B cell (primary cell): Measurements from ENCODE around the gene PRM2. TPM values are rescaled to one million over a fixed set of nuclear protein-coding genes. Genes with fewer than 3 reads are reported as not detected.

ENCODE experiments used
- ATAC-seq: fragments of 200-7000 bp; cut with Tn5 transposase; one replicate; pipeline ENCODE4 v1.10.0; 2021; ENCODE audit warnings: low read depth, mild to moderate bottlenecking, moderate number of reproducible peaks, moderate library complexity
- CTCF ChIA-PET: fragments of 350-600 bp; sonication (Branson Sonifier 250); formaldehyde crosslinking; loops from one replicate; lab custom pipeline; 2021; ENCODE audit warnings: antibody characterized with exemption, inconsistent platforms; lab: Charles Lee
- POLR2A ChIA-PET: fragments of 350-600 bp; sonication (Branson Sonifier 250); formaldehyde crosslinking; loops from one replicate; lab custom pipeline; 2021; ENCODE audit warnings: antibody characterized with exemption; lab: Charles Lee
- DNase-seq: peaks from one replicate; pipeline ENCODE4 v3.0.0; 2013
- H2AFZ ChIP-seq: 2 replicates; pipeline ENCODE4 v1.6.1; 2012; ENCODE audit warnings: mild to moderate bottlenecking, low read depth, low read length; ENCODE audit not compliant: insufficient read depth, poor library complexity, severe bottlenecking
- H3K27ac ChIP-seq, 2 donors: 1 replicate in 1 of 2; 2 replicates in 1 of 2; pipeline ENCODE4 v1.5.1; 2012 to 2013; ENCODE audit warnings: low read length in 2 of 2, mild to moderate bottlenecking in 2 of 2, moderate library complexity in 1 of 2
- H3K27me3 ChIP-seq, 4 experiments: fragments of 200-600 bp in 1 of 4; sonication (generic) in 1 of 4; replicated peaks in 1 of 4; 1 replicate in 2 of 4; 2 replicates in 2 of 4; pipeline versions ENCODE4 v1.6.1 to v1.7.0; 2013 to 2016; ENCODE audit warnings: low read length in 3 of 4, mild to moderate bottlenecking in 2 of 4, mixed read lengths in 1 of 4, moderate library complexity in 1 of 4; ENCODE audit not compliant: insufficient read depth in 4 of 4, control insufficient read depth in 3 of 4; ENCODE audit errors: control extremely low read depth in 1 of 4
- H3K36me3 ChIP-seq, 2 experiments: replicated peaks in 1 of 2; 1 replicate in 1 of 2; 2 replicates in 1 of 2; pipeline versions ENCODE4 v1.6.1 to v1.7.1; 2013; ENCODE audit warnings: low read length in 1 of 2; ENCODE audit not compliant: insufficient read depth in 2 of 2, control insufficient read depth in 1 of 2; ENCODE audit errors: control extremely low read depth in 1 of 2, extremely low read depth in 1 of 2
- H3K4me1 ChIP-seq, 2 donors: fragments of 200-600 bp in 1 of 2; sonication (generic) in 1 of 2; 1 replicate in 1 of 2; 2 replicates in 1 of 2; pipeline versions ENCODE4 v1.5.1 to v1.6.1; 2013 to 2017; ENCODE audit warnings: low read length in 2 of 2; ENCODE audit not compliant: control insufficient read depth in 2 of 2, insufficient read depth in 2 of 2
- H3K4me2 ChIP-seq: replicated peaks from 2 replicates; pipeline ENCODE3; 2012; ENCODE audit warnings: mild to moderate bottlenecking, low read depth, low read length; ENCODE audit not compliant: poor library complexity, severe bottlenecking
- H3K4me3 ChIP-seq, 5 experiments: fragments of 200-600 bp in 1 of 5; sonication (generic) in 1 of 5; 1 replicate in 3 of 5; 2 replicates in 2 of 5; pipeline versions ENCODE4 v1.5.1 to v1.7.0; 2011 to 2016; ENCODE audit warnings: low read length in 4 of 5, mild to moderate bottlenecking in 4 of 5, low read depth in 2 of 5, control low read depth in 1 of 5, moderate library complexity in 1 of 5; ENCODE audit not compliant: insufficient read depth in 1 of 5; ENCODE audit errors: control extremely low read depth in 1 of 5, extremely low read depth in 1 of 5
- H3K79me2 ChIP-seq: fragments of 200-600 bp; sonication (generic); one replicate; pipeline ENCODE4 v1.6.0; 2016; ENCODE audit warnings: low read length; ENCODE audit not compliant: control insufficient read depth, insufficient read depth
- H3K9ac ChIP-seq: fragments of 200-600 bp; sonication (generic); 2 replicates; pipeline ENCODE4 v1.6.1; 2017; ENCODE audit warnings: mild to moderate bottlenecking, low read length, moderate library complexity
- H3K9me3 ChIP-seq, 3 donors: one replicate each; pipeline versions ENCODE4 v1.6.1 to v1.7.1; 2013; ENCODE audit warnings: low read length in 2 of 3; ENCODE audit not compliant: control insufficient read depth in 2 of 3, insufficient read depth in 1 of 3; ENCODE audit errors: control extremely low read depth in 1 of 3
- H4K20me1 ChIP-seq: 2 replicates; pipeline ENCODE4 v1.6.0; 2012; ENCODE audit warnings: mild to moderate bottlenecking, low read length; ENCODE audit not compliant: insufficient read depth, control insufficient read depth, poor library complexity, severe bottlenecking
- H3K27ac Mint-ChIP-seq: one replicate; pipeline ENCODE4 v1.8.0; 2021; ENCODE audit warnings: mixed read lengths
- H3K27me3 Mint-ChIP-seq: one replicate; pipeline ENCODE4 v1.8.0; 2021; ENCODE audit warnings: mixed read lengths
- H3K4me1 Mint-ChIP-seq: one replicate; pipeline ENCODE4 v1.8.0; 2021; ENCODE audit warnings: mixed read lengths
- H3K4me3 Mint-ChIP-seq: one replicate; pipeline ENCODE4 v1.8.0; 2021; ENCODE audit warnings: mixed read lengths
- H3K9me3 Mint-ChIP-seq: one replicate; pipeline ENCODE4 v1.8.0; 2022; ENCODE audit warnings: mixed read lengths; ENCODE audit not compliant: insufficient read depth
- EZH2 ChIP-seq: IDR thresholded peaks from 2 replicates; pipeline ENCODE4 v1.6.1; 2012; ENCODE audit warnings: borderline replicate concordance, low read depth, mild to moderate bottlenecking, moderate library complexity, low read length; ENCODE audit not compliant: insufficient read depth, poor library complexity, severe bottlenecking
- WGBS: methylation state at CpG from one replicate; pipeline ENCODE4 v1.1.5; 2013; ENCODE audit warnings: missing lambda C conversion rate; ENCODE audit not compliant: insufficient coverage; 5-methylcytosine and 5-hydroxymethylcytosine counted together
- intact Hi-C: fragments of 100-400 bp; cut with micrococcal nuclease; formaldehyde crosslinking; loops from one replicate; pipeline ENCODE4 v1.10.0; 2022
- polyA plus RNA-seq: library from polyadenylated mRNA; depleted of rRNA; stranded (reverse); fragments of >200 nt; gene quantifications from 2 replicates; pipeline ENCODE4 v1.2.3, GENCODE V29; 2012
- total RNA-seq, 2 donors: library from RNA; stranded (reverse); fragments of 120-200 nt in 1 of 2; gene quantifications; 1 replicate in 1 of 2; 2 replicates in 1 of 2; pipeline versions ENCODE4 v1.2.3 to v1.2.4, GENCODE V29; 2013 to 2022
- TF ChIP-seq, protein P1 (sequence below): fragments of 200-600 bp; IDR thresholded peaks from one replicate; pipeline ENCODE4 v1.8.0; 2022; ENCODE audit warnings: antibody characterized with exemption, mild to moderate bottlenecking

PRM2 gene
- total and polyA plus RNA-seq, 2 donors (not counting 1 experiment from before 2014, with no cell fraction given), result not detected

DNA sequence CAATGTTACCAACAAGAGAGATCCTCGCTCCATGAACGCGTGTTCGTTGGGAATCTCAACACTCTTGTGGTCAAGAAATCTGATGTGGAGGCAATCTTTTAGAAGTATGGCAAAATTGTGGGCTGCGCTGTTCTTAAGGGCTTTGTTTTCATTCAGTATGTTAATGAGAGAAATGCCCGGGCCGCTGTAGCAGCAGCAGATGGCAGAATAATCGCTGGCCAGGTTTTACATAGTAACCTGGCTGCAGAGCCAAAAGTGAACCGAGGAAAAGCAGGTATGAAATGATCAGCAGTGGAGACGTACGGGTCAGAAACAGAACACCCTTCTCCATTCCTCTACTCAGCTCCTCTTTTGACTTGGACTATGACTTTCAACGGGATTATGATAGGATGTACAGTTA is 33.6 kb downstream of the PRM2 start:
- peaks cover 0 to 3% (median 0%) of the 10 kb centered on the region in 3 donors for H3K9me3 ChIP-seq
- intact Hi-C loops, result no loop called here
- H3K27ac ChIP-seq, result no peak overlapping the region
- ATAC-seq (no peak), DNase-seq (no peak)
- no peak overlapping the region for H3K4me2 ChIP-seq
- Mint-ChIP-seq H3K4me3 (no peak overlapping the region), H3K27ac (no peak overlapping the region), H3K9me3 (no peaks in the 10 kb centered on the region), H3K4me1 (peaks cover 2% of the 10 kb centered on the region), H3K27me3 (no peaks in the 10 kb centered on the region)
- no peaks in the 10 kb centered on the region for H3K79me2 ChIP-seq
- H3K27me3 ChIP-seq, result no peaks in the 10 kb centered on the region
- WGBS, result 93% methylated on average over 10 of the region's 12 CpGs
- H3K9ac ChIP-seq, result no peak overlapping the region
- CTCF ChIA-PET, result interaction anchor here (1.8 kb wide), 1 partner anchor 13 kb away, joined by 5 read pairs; the partner anchor contains the start of gene SOCS1
- POLR2A ChIA-PET, result interaction anchor here (0.6 kb wide), 1 partner anchor 121 kb away, joined by 3 read pairs; no protein-coding TSS in a partner anchor
- TF ChIP-seq, protein P1, sequence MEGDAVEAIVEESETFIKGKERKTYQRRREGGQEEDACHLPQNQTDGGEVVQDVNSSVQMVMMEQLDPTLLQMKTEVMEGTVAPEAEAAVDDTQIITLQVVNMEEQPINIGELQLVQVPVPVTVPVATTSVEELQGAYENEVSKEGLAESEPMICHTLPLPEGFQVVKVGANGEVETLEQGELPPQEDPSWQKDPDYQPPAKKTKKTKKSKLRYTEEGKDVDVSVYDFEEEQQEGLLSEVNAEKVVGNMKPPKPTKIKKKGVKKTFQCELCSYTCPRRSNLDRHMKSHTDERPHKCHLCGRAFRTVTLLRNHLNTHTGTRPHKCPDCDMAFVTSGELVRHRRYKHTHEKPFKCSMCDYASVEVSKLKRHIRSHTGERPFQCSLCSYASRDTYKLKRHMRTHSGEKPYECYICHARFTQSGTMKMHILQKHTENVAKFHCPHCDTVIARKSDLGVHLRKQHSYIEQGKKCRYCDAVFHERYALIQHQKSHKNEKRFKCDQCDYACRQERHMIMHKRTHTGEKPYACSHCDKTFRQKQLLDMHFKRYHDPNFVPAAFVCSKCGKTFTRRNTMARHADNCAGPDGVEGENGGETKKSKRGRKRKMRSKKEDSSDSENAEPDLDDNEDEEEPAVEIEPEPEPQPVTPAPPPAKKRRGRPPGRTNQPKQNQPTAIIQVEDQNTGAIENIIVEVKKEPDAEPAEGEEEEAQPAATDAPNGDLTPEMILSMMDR, result no peak
- TF ChIP-seq EZH2, result no peak
- H3K36me3 ChIP-seq, result no peaks in the 10 kb centered on the region
- no peak overlapping the region for H3K4me3 ChIP-seq
- H2AFZ ChIP-seq, result no peak overlapping the region
- peaks cover 3 to 5% of the 10 kb centered on the region in 2 donors for H3K4me1 ChIP-seq
- H4K20me1 ChIP-seq, result no peaks in the 10 kb centered on the region

DNA sequence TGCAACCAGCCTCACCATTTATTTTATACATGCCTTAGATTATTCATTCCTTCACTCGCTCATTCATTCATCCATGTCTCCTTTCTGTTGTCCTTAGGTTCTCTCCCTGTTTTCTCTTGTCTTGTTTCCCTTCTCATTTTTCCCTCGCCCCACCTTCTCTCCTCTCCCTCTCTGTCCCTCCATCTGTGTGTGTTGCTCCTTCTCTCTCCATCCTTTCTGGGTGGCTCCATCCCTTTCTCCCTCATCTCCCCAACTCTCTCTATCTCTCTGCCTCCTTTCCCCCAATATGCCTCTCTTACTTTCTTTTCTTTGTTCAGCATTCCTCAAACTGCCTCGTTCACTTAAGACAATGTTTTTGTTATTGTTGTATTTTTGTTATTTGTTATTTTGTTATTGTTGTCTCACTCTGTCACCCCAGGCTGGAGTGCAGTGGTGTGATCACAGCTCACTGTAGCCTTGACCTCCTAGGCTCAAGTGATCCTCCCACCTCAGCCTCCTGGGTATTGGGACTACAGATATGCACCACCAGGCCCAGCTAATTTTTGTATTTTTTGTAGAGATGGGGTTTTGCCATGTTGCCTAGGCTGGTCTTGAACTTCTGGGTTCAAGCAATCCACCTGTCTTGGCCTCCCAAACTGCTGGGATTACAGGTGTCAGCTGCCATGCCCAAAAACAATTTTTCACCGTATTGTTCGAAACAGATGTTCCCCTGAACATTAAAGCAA is 34.6 kb downstream of the PRM2 start:
- WGBS, result 100% methylated on average over 2 of the region's 5 CpGs
- Mint-ChIP-seq H3K27ac (no peak overlapping the region), H3K4me3 (no peak overlapping the region), H3K27me3 (no peaks in the 10 kb centered on the region), H3K9me3 (no peaks in the 10 kb centered on the region), H3K4me1 (peaks cover 2% of the 10 kb centered on the region)
- Histone ChIP-seq H3K9me3 (peaks cover 0 to 2% (median 0%) of the 10 kb centered on the region in 3 donors), H3K4me2 (no peak overlapping the region), H3K27ac (no peak overlapping the region), H3K36me3 (no peaks in the 10 kb centered on the region), H3K4me3 (no peak overlapping the region), H3K4me1 (peaks cover 3 to 5% of the 10 kb centered on the region in 2 donors), H4K20me1 (no peaks in the 10 kb centered on the region), H3K79me2 (no peaks in the 10 kb centered on the region), H3K9ac (no peak overlapping the region), H3K27me3 (no peaks in the 10 kb centered on the region), H2AFZ (no peak overlapping the region)
- DNase-seq, result no peak
- POLR2A ChIA-PET, result interaction anchor here (0.7 kb wide), 1 partner anchor 573 kb away, joined by 3 read pairs; no protein-coding TSS in a partner anchor
- TF ChIP-seq, protein P1, result no peak
- no peak for TF ChIP-seq EZH2
- intact Hi-C loops, result no loop called here
- CTCF ChIA-PET, result interaction anchor here (1.8 kb wide), 1 partner anchor 14 kb away, joined by 5 read pairs; the partner anchor contains the start of gene SOCS1
- ATAC-seq, result no peak
